Fibroblast of skin of left quadriceps (primary cell): ENCODE data around the gene CRIM1.

Source experiments
- DNase-seq, 2 experiments: peaks; one replicate each; pipeline ENCODE4 v3.0.0-alpha.2; 2013; ENCODE audit warnings: low read depth in 2 of 2

CRIM1 gene

GRCh38 chr2:36423619-36424120 lies 68.1 kb downstream of the CRIM1 start:
- no peak for DNase-seq

GRCh38 chr2:36425608-36426355 lies 70.2 kb downstream of the CRIM1 start:
- DNase-seq: peak; percentile 60 to 66

- DNase-seq: no peak
These were observed 72.2 kb downstream of the CRIM1 start for GRCh38 chr2:36427790-36428243.

- no peak for DNase-seq
These were observed 75.0 kb downstream of the CRIM1 start for GRCh38 chr2:36430549-36430948.

- DNase-seq: no peak
These were observed 76.9 kb downstream of the CRIM1 start for GRCh38 chr2:36432479-36432878.

- peak; percentile 86 to 87 for DNase-seq
These were observed 78.0 kb downstream of the CRIM1 start for GRCh38 chr2:36433311-36434217.

GRCh38 chr2:36438449-36438977 lies 82.9 kb downstream of the CRIM1 start:
- DNase-seq: peak; percentile 100

GRCh38 chr2:36439084-36439483 lies 83.5 kb downstream of the CRIM1 start:
- DNase-seq: no peak

- no peak for DNase-seq
These were observed 85.6 kb downstream of the CRIM1 start for GRCh38 chr2:36441065-36441625.

- peak; percentile 67 to 70 for DNase-seq
These were observed 86.2 kb downstream of the CRIM1 start for GRCh38 chr2:36441816-36442215.

GRCh38 chr2:36444216-36444936 lies 88.8 kb downstream of the CRIM1 start:
- DNase-seq: no peak

GRCh38 chr2:36445185-36445866 lies 89.7 kb downstream of the CRIM1 start:
- no peak for DNase-seq

GRCh38 chr2:36446294-36446693 lies 90.7 kb downstream of the CRIM1 start:
- no peak for DNase-seq

GRCh38 chr2:36449213-36449612 lies 93.6 kb downstream of the CRIM1 start:
- DNase-seq: no peak

- DNase-seq: no peak
These were observed 94.4 kb downstream of the CRIM1 start for GRCh38 chr2:36449943-36450392.

- DNase-seq: peak; percentile 86
These were observed 95.1 kb downstream of the CRIM1 start for GRCh38 chr2:36450466-36451196.

- DNase-seq: no peak
These were observed 95.9 kb downstream of the CRIM1 start for GRCh38 chr2:36451512-36451911.

GRCh38 chr2:36452260-36452659 lies 96.7 kb downstream of the CRIM1 start:
- DNase-seq: peak; percentile 66 to 69

GRCh38 chr2:36453652-36454051 lies 98.1 kb downstream of the CRIM1 start:
- DNase-seq: no peak

- no peak for DNase-seq
These were observed 99.4 kb downstream of the CRIM1 start for GRCh38 chr2:36455011-36455410.
